ENCODE data around the gene LPAR6.

DNA sequence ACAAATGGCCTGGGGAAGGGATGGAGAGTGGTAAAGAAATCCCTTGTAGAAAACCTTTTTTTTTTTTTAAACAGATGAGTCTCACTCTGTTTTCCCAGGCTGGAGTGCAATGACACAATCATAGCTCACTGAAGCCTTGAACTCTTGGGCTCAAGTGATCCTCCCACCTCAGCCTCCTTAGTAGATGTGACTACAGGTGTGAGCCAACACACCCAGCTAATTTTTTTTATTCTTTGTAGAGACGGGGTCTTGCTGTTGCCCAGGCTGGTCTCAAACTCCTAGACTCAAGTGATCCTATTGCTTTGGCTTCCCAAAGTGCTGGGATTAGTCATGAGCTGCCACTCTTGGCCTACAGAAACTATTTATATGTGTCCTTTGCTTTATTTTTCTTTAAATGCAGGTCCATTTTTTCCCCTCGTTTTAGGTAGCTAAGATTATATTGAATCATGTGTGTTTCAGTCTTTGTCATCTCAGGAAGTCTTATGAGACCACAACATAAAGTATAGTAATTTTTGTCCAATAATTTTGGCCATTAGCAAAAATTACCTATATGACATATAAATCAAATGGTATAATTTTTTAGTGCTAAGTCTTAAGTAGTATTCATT, 10.5 kb downstream of the LPAR6 start:
- TF ChIP-seq POLR2A (IDR thresholded peaks at IDR 0.05; ENCODE audit: low read depth) (no peak), EP300 (IDR thresholded peaks at IDR 0.05) (no peak), POLR2AphosphoS5 (IDR thresholded peaks at IDR 0.05) (no peak)
- TF ChIP-seq, protein P1, sequence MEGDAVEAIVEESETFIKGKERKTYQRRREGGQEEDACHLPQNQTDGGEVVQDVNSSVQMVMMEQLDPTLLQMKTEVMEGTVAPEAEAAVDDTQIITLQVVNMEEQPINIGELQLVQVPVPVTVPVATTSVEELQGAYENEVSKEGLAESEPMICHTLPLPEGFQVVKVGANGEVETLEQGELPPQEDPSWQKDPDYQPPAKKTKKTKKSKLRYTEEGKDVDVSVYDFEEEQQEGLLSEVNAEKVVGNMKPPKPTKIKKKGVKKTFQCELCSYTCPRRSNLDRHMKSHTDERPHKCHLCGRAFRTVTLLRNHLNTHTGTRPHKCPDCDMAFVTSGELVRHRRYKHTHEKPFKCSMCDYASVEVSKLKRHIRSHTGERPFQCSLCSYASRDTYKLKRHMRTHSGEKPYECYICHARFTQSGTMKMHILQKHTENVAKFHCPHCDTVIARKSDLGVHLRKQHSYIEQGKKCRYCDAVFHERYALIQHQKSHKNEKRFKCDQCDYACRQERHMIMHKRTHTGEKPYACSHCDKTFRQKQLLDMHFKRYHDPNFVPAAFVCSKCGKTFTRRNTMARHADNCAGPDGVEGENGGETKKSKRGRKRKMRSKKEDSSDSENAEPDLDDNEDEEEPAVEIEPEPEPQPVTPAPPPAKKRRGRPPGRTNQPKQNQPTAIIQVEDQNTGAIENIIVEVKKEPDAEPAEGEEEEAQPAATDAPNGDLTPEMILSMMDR (IDR thresholded peaks at IDR 0.05): no peak

Data from esophagus muscularis mucosa (tissue), 4 donors.